ENCODE measurements around the gene BNIP2. TPM values are rescaled to one million over a fixed set of nuclear protein-coding genes. Genes with fewer than 3 reads are reported as not detected.

The BNIP2 gene
- total RNA-seq, 2 donors from 2014 or later: 76.6 to 124 TPM

- no peaks in the 10 kb centered on the region for H3K9me3 ChIP-seq
- no peaks in the 10 kb centered on the region for H3K27me3 ChIP-seq (replicated peaks; ENCODE audit: insufficient read depth)
- no peak for TF ChIP-seq POLR2AphosphoS5 (IDR thresholded peaks at IDR 0.05)
- TF ChIP-seq CTCF (IDR thresholded peaks at IDR 0.05): no peak
- no peak for TF ChIP-seq POLR2A (IDR thresholded peaks at IDR 0.05)
- no peak overlapping the region for H3K4me3 ChIP-seq
- intact Hi-C loops (cut with DNase I): no loop called here
- no peaks in the 10 kb centered on the region for H3K36me3 ChIP-seq
- WGBS: 93% methylated on average over 1 of the region's 1 CpG
- no peak overlapping the region for H3K27ac ChIP-seq
- no peaks in the 10 kb centered on the region for H3K4me1 ChIP-seq (replicated peaks)
- DNase-seq (ENCODE audit: low spot score): no peak
Measured at GRCh38 chr15:59694779-59695178, 5.7 kb upstream of the BNIP2 start.

GRCh38 chr15:59691194-59691805, 2.2 kb upstream of the BNIP2 start:
- no peaks in the 10 kb centered on the region for H3K27me3 ChIP-seq (replicated peaks; ENCODE audit: insufficient read depth)
- H3K27ac ChIP-seq: no peak overlapping the region
- no peaks in the 10 kb centered on the region for H3K36me3 ChIP-seq
- no peaks in the 10 kb centered on the region for H3K4me1 ChIP-seq (replicated peaks)
- WGBS: 10% methylated on average over 1 of the region's 1 CpG
- TF ChIP-seq CTCF (IDR thresholded peaks at IDR 0.05): peak in 3 of 4 experiments; percentile 37 to 76 (median 57)
- TF ChIP-seq POLR2AphosphoS5 (IDR thresholded peaks at IDR 0.05): no peak
- no peak overlapping the region for H3K4me3 ChIP-seq
- H3K9me3 ChIP-seq: no peaks in the 10 kb centered on the region
- DNase-seq (ENCODE audit: low spot score): no peak
- intact Hi-C loops (cut with DNase I): no loop called here

- TF ChIP-seq POLR2AphosphoS5 (IDR thresholded peaks at IDR 0.05) (no peak), CTCF (IDR thresholded peaks at IDR 0.05) (no peak), POLR2A (IDR thresholded peaks at IDR 0.05) (no peak)
- Histone ChIP-seq H3K4me3 (peak overlapping the region; percentile 78 to 85), H3K4me1 (replicated peaks) (peaks cover 4% of the 10 kb centered on the region), H3K9me3 (no peaks in the 10 kb centered on the region), H3K27ac (peak overlapping the region; percentile 98 to 99), H3K27me3 (replicated peaks; ENCODE audit: insufficient read depth) (no peaks in the 10 kb centered on the region), H3K36me3 (no peaks in the 10 kb centered on the region)
- intact Hi-C loops (cut with DNase I): loop anchor here (1.0 to 5.0 kb wide), 2 partner anchors 32 to 317 kb away; partner anchors contain the start of genes GTF2A2 and MYO1E
- WGBS: 3% methylated on average over 25 of the region's 25 CpGs
- peak; percentile 80 for DNase-seq (ENCODE audit: low spot score)
Measured at GRCh38 chr15:59689626-59690236, 611 bp upstream of the BNIP2 start.

- Histone ChIP-seq H3K4me1 (replicated peaks) (peaks cover 4% of the 10 kb centered on the region), H3K36me3 (no peaks in the 10 kb centered on the region), H3K27ac (peak overlapping the region; percentile 98 to 99), H3K4me3 (peak overlapping the region; percentile 78 to 85), H3K27me3 (replicated peaks; ENCODE audit: insufficient read depth) (no peaks in the 10 kb centered on the region), H3K9me3 (no peaks in the 10 kb centered on the region)
- WGBS: under 1% methylated on average over 15 of the region's 15 CpGs
- intact Hi-C loops (cut with DNase I): loop anchor here (5.0 kb wide), 1 partner anchor 316 kb away; the partner anchor contains the start of gene MYO1E
- TF ChIP-seq POLR2AphosphoS5 (IDR thresholded peaks at IDR 0.05): peak; percentile 43
- peak; percentile 12 for TF ChIP-seq POLR2A (IDR thresholded peaks at IDR 0.05)
- TF ChIP-seq CTCF (IDR thresholded peaks at IDR 0.05): no peak
- peak; percentile 41 for DNase-seq (ENCODE audit: low spot score)
Measured at GRCh38 chr15:59688423-59688781, 718 bp downstream of the BNIP2 start.

GRCh38 chr15:59687836-59688235, 1.3 kb downstream of the BNIP2 start:
- Histone ChIP-seq H3K9me3 (no peaks in the 10 kb centered on the region), H3K27ac (peak overlapping the region; percentile 98 to 99), H3K4me3 (peak overlapping the region; percentile 78 to 85), H3K36me3 (no peaks in the 10 kb centered on the region), H3K4me1 (replicated peaks) (peaks cover 4% of the 10 kb centered on the region), H3K27me3 (replicated peaks; ENCODE audit: insufficient read depth) (no peaks in the 10 kb centered on the region)
- DNase-seq (ENCODE audit: low spot score): no peak
- WGBS: 22% methylated on average over 5 of the region's 5 CpGs
- intact Hi-C loops (cut with DNase I): loop anchor here (5.0 kb wide), 1 partner anchor 316 kb away; the partner anchor contains the start of gene MYO1E
- no peak for TF ChIP-seq POLR2A (IDR thresholded peaks at IDR 0.05)

Measured in prostate gland (tissue), 2 donors.